HG03139 (cell line): Measurements from ENCODE around the gene KIAA0319L.

Source experiments
- ATAC-seq: cut with Tn5 transposase; IDR thresholded peaks from one replicate; pipeline ENCODE4 v1.9.1; 2021; ENCODE audit not compliant: unreplicated experiment

KIAA0319L gene

GRCh38 chr1:35449334-35450008, 107.7 kb downstream of the KIAA0319L start:
- ATAC-seq = no peak

GRCh38 chr1:35448344-35448801, 108.8 kb downstream of the KIAA0319L start:
- no peak for ATAC-seq

GRCh38 chr1:35447278-35447677, 109.9 kb downstream of the KIAA0319L start:
- no peak for ATAC-seq

GRCh38 chr1:35444519-35444774, 112.8 kb downstream of the KIAA0319L start:
- ATAC-seq = no peak

GRCh38 chr1:35443768-35444518, 113.3 kb downstream of the KIAA0319L start:
- no peak for ATAC-seq

- ATAC-seq = no peak
These were observed 114.5 kb downstream of the KIAA0319L start for GRCh38 chr1:35442734-35443133.

GRCh38 chr1:35441926-35442579, 115.2 kb downstream of the KIAA0319L start:
- no peak for ATAC-seq

- no peak for ATAC-seq
These were observed 117.6 kb downstream of the KIAA0319L start for GRCh38 chr1:35439626-35440025.

- ATAC-seq = no peak
These were observed 120.0 kb downstream of the KIAA0319L start for GRCh38 chr1:35437200-35437599.

- no peak for ATAC-seq
These were observed 121.1 kb downstream of the KIAA0319L start for GRCh38 chr1:35436078-35436477.

- no peak for ATAC-seq
These were observed 122.5 kb downstream of the KIAA0319L start for GRCh38 chr1:35434703-35435102.

- ATAC-seq = no peak
These were observed 123.5 kb downstream of the KIAA0319L start for GRCh38 chr1:35433714-35434113.

GRCh38 chr1:35432231-35432630, 125.0 kb downstream of the KIAA0319L start:
- ATAC-seq = no peak

GRCh38 chr1:35431173-35431599, 126.0 kb downstream of the KIAA0319L start:
- no peak for ATAC-seq

GRCh38 chr1:35430762-35431161, 126.4 kb downstream of the KIAA0319L start:
- no peak for ATAC-seq

GRCh38 chr1:35428360-35428759, 128.8 kb downstream of the KIAA0319L start:
- no peak for ATAC-seq

GRCh38 chr1:35426097-35426586, 131.1 kb downstream of the KIAA0319L start:
- ATAC-seq = no peak

GRCh38 chr1:35408925-35409324, 148.3 kb downstream of the KIAA0319L start:
- ATAC-seq = no peak

- no peak for ATAC-seq
These were observed 149.5 kb downstream of the KIAA0319L start for GRCh38 chr1:35407743-35408142.

- ATAC-seq = no peak
These were observed 151.1 kb downstream of the KIAA0319L start for GRCh38 chr1:35406103-35406502.

- no peak for ATAC-seq
These were observed 156.2 kb downstream of the KIAA0319L start for GRCh38 chr1:35401049-35401448.

- ATAC-seq = no peak
These were observed 158.5 kb downstream of the KIAA0319L start for GRCh38 chr1:35398739-35399138.
